SHP77 (cell line): ENCODE results near the gene FGF21.

Experiments used
- DNase-seq, 2 experiments: peaks; one replicate each; lab custom pipeline; 2025; lab: John Stamatoyannopoulos, UW

FGF21 gene

DNA sequence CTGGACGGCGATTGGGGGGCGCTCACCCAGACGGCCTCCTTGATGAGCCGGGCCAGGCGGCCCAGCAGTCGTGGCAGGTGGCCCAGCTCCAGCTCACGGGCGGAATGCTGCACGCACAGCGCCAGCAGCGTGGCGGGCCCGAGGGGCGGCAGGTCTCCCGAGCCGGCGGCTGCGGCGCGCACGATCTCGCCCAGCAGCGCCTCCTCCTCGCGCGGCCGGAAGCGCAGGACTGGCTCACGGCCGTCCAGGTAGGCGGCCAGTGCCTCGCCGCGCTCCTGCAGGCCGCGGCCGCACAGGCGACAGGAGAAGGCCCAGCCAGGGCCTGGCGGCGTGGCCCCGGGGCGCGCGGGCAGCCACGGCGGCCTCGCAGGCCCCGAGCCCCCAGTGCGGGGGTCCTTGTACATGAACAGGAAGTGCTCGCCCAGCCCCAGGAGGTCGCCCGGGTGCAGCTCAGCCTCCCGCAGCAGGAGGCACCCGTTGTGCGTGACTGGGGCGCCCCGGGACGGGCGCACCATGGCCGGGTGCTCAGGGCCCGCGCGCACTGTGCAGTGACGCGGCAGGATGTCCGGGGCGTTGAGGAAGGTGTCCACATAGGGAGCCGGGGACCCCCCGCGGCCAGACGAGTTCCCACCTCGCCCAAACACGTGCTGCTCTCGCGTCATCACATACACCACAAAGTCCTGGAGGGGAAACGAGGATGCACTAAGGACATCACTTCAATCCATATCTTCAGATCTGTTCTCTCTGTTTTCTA is 26.2 kb upstream of the FGF21 start:
- no peak for DNase-seq

GRCh38 chr19:48731452-48731851 is 23.9 kb upstream of the FGF21 start:
- no peak for DNase-seq

DNA sequence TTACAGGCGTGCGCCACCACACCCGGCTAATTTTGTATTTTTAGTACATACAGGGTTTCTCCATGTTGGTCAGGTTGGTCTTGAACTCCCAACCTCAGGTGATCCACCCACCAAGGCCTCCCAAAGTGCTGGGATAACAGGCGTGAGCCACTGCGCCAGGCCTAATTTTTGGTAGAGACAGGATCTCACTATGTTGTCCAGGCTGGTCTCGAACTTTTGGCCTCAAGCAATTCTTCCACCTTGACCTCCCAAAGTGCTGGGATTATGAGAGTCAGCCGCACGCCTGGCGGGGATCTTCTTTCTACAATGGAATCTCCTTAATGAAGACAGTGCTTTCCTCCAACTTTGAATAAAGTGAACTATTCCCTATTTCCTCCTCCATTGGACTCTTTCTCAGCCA is 20.7 kb upstream of the FGF21 start:
- no peak for DNase-seq

DNA sequence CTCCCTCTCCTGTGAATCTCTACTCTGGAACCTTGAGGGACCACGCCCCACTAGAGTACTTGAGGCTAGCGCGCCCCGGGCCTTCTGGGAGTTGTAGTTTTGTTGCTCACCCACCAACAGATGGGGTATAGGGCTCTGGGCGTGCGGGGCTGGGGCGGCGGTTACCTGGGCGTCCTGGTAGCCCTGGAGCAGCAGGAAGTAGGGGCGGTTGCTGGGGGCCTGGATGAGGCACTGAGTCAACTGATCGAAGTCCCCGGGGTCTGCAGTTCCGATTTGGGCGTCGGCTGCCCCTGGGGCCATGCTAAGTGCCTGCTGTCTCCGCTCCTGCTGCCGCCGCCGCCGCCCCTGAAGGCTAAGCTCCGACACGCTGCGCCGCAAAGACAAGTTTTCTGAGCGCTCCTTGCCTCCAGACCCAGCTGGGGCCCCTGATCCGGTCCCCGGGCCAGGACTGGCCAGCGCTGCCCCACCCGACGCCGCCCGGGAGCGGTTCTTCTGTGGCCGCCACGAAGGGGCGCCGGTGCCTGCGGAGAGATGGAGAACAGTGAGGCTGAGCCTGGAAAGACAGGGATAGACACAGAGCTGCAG is 20.2 kb upstream of the FGF21 start:
- no peak for DNase-seq

GRCh38 chr19:48737360-48737998 is 17.8 kb upstream of the FGF21 start:
- no peak for DNase-seq

GRCh38 chr19:48738557-48739403 is 16.5 kb upstream of the FGF21 start:
- peak; percentile 85 to 90 for DNase-seq

DNA sequence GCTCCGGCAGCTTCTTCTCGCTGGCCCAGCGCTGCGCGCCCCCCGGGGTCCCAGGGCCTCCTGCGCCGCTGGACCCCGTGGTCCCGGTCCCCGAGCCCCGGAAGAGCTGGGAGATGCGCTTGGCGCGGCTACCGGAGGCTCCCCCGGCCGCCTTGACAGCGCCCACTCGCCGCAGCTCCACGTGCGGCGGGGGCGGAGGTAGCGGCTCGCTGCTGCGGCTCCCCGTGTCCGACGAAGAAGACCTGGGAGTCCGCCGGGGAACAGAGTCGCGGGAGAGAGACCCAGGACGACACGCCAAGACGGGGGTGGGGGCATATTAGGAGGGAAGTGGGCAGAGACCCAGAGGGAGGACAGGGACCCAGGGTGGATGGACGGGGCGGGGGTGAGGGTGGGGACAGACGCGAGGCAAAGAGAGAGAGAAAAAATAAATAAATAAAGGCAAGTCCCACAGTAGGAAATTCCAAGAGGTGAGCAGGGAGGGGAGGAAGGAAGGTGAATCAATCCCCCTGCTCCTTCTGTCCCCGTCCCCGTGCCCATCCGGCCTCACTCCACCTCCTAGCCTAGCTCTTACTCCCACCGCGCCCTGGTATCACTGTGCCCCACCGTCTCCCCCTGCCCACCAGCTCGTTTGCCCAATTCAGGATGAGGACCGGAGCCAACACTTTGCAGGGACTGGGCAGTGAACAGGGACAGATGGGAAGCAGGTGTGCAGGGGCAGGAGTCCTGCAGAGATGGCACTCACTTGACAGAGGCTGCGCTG is 15.7 kb upstream of the FGF21 start:
- DNase-seq, result peak in 1 of 2 experiments; percentile 50

DNA sequence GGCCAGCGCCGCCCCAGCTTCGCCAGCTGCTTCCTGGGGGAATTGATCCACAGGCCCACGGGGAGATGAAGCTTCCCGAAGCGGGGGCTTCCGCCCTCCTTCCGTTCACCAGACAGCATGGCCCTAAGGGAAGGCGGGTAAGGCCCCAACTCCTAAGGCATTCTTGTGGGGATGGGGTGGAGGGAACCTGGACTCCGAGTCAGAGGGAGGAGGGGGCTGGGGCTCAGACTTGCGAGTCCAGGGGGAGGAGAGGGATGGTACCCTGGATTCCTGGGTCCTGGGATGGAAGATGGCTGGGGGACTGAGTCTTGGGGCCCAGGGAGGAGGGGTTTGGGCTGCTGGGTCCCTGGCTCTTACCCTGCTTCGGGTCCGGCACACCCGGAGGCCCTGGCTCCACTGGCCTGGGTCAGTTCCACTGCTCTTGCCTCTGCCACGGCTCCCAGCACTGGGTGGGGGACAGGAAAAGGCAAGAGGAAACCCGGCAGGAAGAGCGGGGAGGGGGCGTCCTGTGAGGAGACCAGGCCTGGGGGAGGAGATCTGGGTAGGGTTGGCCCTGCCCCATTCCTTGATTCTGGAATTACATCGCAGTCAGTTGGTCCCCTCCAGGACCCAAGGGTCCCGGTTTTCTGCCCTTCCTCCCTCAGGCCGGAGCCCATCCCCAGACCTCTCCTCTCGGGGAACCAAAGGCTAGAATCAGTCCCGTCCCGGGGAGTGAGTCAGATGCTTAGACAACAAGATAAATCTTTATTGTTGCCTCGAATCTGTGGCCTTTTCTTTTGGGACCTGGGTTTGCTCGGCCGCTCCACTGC is 15.0 kb upstream of the FGF21 start, which contains the start of gene RASIP1:
RASIP1 (minus strand) TSS at position 447 of the 809 bp plus-strand sequence; CDS start at position 119, 328 bp downstream.
- DNase-seq, result no peak

- peak; percentile 40 to 50 for DNase-seq
These were observed 14.0 kb upstream of the FGF21 start for GRCh38 chr19:48741129-48741999.

GRCh38 chr19:48742096-48742495 is 13.2 kb upstream of the FGF21 start:
- no peak for DNase-seq

- DNase-seq, result peak in 1 of 2 experiments; percentile 55
These were observed 9.9 kb upstream of the FGF21 start for GRCh38 chr19:48745208-48745995.

GRCh38 chr19:48746110-48746509 is 9.2 kb upstream of the FGF21 start:
- DNase-seq, result no peak

DNA sequence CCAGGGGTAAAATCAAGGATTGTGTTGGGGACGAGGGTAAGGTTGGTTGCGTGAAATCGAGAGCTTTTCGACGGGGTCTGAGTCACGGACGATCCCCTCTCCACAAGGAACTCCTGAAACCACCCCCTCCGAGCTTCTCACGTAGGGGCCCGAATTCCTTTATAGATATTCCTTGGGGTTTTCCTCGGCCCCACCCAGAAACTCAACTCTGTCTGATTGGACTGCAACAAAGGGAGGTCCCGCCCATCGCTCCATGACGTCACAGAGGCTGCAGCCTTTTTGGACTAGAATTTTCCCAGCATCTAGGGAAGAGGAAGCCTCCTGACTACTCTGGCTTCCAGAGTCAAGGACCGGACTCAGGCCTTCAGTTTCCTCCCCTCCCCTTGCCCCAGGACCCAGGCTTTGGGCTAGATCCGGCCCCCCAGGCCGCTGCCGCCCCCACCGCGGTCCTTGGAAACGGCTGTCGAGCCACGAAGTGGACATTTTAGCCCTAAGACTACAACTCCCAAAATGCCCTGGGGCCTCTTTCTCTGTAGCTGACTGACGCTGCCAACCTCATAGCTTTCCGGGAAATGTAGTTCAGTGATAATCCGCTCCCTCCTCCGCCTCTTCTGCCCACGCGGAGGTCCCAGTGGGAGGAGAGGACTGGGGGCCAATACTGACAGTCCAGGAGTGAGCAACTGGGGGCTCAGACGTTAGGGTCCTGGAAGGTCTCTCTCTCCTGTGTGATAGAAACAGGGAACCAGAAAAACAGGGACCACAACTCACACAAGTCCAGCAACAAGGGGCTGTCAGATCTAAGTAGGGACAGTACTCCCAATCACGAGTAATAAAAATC is 8.4 kb upstream of the FGF21 start, which contains the start of gene IZUMO1:
IZUMO1 (minus strand) TSS at position 172 of the 838 bp plus-strand sequence. CDS start 1,050 bp downstream, outside the sequence.
- DNase-seq, result no peak

DNA sequence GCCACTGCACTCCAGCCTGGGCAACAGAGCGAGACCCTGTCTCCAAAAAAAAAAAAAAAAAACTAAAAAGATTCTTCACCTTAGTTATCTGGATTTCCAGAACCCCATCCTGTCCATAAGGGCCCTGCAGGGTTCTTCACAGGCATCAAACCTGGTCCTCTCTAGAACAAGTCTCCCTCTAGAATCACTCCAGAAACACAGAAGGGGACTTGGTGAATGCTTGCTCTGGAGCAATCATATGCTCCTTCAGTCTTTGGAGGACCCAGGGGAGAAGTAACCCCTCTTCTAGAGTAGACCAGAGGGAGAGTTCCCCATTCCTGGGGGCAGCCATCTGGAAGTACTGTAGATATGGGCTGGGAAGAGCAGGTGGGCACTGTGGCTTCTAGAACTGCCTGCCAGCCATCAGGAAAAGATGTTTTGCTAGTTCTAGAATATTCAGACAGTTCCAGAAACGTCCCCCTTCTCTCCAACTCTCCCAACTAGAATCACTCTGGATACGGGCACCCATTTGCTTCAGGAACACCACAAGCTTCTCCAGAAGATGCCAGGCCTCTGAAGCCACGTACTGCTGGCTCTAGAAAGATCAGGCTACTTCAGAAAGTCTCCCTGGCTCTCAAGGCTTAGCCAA is 5.6 kb upstream of the FGF21 start:
- no peak for DNase-seq

DNA sequence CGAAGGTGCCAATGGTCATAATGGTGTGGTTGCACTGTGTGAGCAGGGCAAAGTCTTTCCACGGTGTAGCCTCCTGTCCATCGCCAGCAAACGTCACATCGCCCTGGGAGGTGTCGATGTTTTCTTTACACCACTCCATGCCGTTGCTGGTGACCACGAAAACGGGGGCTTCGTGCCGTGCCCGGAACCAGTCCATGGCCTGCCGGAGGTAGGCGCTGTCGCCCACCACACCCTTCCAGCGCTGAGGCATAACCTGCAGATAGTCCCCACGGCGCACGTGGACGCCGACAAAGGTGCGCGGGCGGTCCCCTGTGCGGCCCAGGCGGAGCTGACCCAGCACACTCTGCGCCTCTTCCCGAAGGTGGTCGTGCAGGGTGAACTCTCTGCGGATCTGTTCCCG is 5.0 kb upstream of the FGF21 start:
- no peak for DNase-seq

- no peak for DNase-seq
These were observed 4.4 kb upstream of the FGF21 start for GRCh38 chr19:48750771-48751504.
